GM19324 (cell line): ENCODE measurements around the gene RNF138.
A peak's percentile ranks its signal among the peaks of the same experiment; 100 is the strongest.
"Not testable (repeated sequence)": the region's sequence is repeated elsewhere in the genome, so short reads cannot be mapped to it uniquely, and the experiment has no call there.

Experiments used
- ATAC-seq: cut with Tn5 transposase; IDR thresholded peaks from one replicate; pipeline ENCODE4 v1.9.1; 2021; ENCODE audit warnings: mild to moderate bottlenecking, moderate library complexity; ENCODE audit not compliant: unreplicated experiment, low FRiP score

Gene RNF138, protein sequence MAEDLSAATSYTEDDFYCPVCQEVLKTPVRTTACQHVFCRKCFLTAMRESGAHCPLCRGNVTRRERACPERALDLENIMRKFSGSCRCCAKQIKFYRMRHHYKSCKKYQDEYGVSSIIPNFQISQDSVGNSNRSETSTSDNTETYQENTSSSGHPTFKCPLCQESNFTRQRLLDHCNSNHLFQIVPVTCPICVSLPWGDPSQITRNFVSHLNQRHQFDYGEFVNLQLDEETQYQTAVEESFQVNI

DNA sequence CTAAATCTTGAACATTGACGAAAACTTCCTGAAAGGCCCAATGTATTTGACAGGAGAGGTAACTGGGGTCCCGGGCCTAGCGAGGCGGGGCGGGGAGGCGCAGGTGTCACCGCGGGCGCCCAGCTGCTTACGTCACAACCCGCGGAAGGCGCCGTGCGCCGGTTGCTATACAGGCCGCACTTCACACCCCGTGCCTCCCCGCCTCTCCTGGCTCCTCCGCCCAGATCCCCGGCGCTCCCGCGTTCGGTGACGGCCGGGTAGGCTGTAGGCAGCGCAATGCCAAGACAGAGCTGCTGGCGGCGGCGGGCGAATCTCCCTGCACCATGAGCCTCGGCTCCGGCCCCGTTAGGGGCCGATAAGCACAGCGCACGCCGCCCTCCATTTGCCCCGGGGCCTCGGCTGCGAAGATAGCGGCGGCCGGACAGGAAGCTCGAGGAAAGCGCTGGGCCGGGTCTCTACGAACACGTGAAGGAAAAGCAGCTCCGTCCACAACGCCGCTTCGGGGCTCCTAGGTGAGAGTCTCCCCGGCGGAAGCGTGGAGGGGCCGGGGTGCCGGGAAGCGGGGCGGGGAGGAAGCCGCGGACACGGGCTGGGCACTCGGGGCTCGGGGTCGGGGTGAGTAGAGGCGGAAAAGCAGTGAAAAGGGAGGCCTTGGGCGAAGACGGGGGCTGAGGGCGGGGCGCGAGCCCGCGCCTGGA lies at the start of gene RNF138:
Gene RNF138 (plus strand): TSS at position 151 of the 698 bp plus-strand sequence. CDS start 903 bp downstream, outside the sequence.
- peak; percentile 63 for ATAC-seq

DNA sequence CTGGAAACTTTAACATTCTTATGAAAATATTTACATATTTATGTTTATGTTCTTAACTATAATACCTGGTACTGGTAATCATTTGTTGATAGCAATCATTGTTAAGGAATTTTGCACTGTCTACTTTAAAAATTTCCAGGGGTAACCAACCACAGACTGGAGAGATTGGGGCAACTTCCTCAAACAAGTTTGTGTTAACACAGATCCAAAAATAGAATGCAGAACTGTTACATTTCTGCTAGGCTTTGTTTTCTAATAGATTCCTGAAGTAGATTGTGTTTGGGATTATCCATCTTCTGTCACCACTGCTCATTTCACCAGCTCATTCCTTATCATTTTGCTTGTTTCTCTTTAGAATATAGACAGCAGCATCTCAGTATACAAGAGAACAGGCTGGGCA lies 49.3 kb upstream of the RNF138 start:
- ATAC-seq: no peak

DNA sequence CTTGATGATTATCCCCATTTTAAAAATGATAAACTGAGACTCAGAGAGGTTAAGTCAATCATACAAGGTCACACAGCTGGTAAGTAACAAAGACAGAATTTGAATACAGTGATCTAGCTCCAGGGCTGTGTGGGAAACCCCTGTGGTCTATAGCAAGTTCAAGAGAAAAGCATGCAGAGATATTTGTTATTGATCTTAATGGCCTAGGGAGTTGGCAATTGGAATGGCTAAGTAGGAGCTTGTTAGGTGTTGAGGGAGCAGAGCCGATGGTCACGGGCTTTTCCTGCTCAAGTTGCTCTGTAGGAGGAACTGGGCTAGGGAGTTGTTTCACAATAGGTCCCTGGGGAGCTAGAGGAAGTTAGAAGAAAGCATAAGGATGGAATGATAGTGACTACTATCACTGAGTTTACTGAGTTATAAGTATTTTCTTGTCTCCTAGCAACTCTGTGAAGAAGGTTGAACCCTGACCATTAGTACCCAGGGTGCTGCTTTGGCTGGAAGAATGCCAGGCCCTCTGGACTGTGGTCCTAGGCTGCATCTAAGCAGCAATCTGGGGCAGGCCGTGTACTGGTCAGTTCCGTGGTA lies 43.1 kb upstream of the RNF138 start:
- no peak for ATAC-seq

DNA sequence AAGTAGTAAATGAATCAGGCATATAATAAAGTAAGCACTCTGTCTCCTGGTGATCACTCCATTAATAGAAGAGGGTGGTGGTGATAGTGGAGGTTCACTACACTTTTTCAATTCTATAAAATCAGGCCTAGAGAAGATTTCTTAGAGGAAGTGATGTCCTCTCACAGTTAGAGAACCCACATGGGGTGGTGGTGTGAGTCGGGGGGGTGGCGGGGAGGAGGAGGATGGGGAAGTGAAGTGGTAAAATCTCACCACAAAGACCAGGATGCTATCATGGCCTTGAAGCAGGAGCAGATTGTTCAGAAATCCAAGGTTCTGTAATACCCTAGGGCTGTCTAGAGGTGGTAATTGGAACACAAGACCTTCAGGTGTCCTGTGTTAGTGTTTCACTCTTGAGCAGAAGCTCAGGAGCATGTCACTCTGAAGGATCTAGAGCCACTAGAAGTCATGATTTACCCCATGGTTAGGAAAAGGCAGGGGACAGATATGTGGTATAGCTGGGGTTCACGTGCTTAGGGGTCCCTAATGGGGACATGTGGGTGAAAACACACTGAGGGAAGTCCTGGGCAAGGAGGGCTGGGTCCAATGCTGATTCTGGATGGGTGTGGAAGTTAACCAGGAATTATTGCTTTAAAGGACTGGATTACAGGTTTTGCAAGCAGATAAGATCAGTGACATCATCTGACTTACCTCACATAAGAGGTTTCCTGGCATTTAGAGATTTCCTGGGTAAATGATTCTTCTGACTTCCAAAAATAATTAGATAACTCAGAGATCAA lies 42.1 kb upstream of the RNF138 start:
- ATAC-seq: no peak

DNA sequence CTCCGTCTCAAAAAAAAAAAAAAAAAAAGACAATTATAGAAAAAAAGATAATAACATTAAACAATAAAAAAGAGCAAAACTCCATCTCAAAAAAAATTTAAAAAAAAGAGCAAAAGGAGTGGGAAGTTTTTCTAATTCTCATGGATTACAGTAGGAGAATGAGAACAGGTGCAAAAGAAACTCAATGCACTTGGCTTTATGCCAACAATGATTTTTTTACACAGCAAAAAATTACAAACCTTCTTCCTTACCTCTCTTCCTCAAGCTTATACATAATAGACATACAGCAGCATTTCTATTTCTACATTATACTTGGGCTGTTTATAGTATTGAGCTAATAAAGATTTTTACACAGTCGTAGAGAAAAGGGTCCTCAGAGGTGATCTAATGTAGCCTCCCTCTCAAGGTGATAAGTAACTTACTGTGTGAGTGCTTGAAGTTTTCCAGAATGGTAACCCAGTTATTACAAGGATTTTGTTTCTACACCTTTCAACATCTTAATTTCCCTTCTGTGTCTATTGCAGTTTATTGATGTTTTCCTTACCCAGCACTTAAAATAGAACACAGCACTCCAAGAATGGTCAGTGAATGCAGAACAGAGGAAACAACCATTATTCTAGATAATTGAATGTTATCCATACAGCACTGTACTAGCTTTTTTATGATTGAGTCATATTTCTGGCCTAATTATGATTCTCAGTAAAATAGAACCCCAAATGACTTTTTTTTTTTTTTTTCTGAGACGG lies 34.9 kb upstream of the RNF138 start:
- ATAC-seq: no peak

DNA sequence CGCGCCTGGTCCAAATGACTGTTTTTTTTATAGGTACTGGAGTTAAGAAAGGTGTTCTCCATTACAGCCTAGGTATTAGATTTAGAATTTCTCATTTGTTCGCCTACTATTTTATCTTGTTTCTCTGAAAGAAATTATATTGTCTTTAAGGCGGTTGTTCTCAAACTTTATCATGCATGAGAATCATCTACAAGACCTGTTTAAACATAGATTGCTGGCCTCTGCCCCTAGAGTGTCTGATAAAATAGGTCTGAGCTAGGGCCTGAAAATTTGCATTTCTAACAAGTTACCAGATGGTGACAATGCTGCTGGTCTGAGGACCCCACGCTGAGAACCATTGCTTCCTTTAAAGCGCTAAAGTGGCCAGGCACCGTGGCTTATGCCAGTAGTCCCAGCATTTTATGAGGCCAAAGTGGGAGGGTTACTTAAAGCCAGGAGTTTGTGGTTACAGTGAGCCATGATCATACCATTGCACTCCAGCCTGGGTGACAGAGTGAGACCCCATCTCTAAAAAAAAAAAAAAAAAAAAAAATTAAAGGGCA lies 34.0 kb upstream of the RNF138 start:
- ATAC-seq: no peak

DNA sequence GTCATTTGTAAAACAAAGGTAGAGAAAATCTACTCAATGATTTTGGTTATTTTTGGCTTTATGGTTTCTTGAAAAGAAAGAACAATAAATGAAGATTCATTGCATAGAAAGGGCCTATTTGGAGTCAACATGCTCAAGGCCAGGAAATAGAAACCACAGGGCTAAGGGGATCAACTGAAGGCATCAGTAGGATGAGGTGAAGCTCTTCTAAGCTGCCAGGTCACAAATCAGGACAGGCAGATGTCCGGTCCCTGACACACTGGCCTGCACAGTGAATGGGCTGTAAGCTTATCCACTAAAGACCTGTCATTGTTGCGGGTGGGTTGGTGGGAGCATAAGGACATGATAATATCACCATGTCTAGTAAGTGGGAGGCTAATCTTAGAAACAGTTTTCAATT lies 31.6 kb upstream of the RNF138 start:
- no peak for ATAC-seq

DNA sequence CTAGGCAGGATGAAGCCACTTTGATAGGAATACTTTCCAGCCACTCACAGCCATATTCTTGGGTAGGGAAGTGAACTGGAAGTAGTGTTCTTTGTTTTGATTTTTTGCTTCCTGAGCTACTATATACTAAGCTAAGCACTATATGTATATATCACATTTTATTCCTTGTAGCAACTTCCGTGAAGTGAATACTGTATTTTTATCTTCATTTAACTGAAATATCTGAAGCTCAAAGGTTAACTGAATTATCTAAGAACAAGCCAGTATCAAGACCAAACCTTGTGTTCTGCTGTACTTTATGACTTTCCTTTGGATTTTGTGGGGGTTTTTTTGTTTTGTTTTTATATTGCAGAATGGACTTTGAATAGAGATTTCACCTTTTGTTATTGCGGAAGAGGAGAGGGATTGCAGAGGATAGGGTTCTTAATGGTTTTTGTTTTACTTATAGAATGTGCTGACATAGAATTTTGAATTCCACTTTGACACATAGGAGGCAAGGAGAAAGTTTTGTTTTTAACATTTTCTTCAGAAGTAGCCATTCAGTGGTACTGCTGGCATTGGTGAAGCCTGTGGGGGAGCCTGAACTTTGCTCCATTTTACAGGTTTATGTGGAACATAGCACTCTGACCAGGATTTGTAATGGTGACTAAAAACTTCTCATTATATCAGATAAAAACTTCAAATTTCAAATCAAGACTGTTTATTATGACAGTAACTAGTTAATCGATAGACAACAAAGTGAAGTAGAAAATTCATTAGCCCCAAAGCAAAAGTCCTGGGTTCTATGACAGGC lies 24.1 kb upstream of the RNF138 start:
- ATAC-seq: no peak

DNA sequence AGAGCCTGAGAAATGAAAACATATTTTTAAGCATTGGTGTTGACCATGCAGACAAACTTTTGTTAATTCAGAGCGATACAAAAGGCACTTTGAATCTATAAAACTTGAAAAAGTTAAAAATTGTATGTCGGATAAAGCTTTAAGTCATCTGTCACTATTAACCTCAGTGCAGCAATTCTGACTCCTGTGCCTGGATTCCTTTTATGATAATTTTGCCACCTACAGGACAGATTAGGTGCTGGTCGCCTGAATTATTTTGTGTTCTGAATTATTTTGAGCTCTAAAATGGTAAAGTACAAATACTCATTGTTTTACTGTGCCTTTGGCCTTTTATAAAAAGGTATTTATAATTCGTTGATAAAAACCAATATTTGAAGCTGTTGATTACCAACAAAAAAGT lies 19.4 kb upstream of the RNF138 start:
- ATAC-seq: no peak

DNA sequence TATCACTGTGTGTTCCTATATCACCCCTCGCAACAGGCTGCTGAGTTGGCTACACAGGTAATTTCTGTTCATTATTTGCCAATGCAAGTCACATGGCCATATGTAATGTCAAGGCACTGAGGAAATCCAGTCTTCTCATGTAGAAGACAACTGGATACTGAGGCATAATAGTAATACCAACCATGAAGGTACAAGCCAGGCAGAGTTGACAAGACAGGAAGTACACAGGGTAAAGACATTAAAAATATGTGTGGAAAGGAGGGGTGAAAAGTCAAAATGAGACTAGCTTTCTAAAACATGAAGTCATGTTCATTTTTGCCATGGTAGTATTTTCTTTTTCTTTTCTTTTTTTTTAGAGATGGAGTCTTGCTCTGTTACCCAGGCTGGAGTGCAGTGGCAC lies 17.5 kb upstream of the RNF138 start:
- ATAC-seq: no peak

DNA sequence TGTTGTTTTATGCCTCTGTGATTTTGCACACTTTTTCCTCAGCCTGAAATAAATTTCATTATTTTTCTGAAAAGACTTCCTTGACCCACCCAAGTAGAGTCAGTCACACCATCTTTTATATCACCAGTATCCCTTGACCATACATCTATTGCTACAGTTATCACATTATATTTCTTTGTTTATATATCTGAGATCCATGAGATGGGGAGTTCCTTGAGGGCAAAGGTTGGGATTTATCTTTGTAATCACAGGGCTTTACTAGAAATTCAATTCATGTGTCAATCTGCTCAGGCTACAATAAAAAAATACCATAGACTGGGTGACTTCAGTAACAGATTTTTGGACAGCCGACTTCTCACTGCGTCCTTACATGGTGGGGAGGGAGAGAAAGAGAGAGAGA lies 12.8 kb upstream of the RNF138 start:
- no peak for ATAC-seq

DNA sequence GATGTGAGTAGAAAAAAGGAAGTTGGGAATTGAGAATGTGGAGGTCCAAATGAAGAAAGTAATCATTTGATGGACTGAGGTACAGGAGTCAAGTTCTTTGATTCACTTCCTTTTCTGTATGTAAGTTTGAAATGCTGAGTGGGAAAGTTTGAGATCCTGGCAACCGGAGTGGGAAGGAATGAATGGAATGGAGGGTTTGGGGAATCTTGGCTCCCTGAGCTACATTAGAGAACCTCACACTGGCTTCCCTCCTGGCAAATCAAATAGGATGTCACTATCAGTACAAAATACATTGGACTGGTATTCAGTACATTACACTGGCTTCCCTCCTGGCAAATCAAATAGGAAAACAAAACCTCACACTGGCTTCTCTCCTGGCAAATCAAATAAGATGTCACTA lies 9.8 kb upstream of the RNF138 start:
- ATAC-seq: no peak

DNA sequence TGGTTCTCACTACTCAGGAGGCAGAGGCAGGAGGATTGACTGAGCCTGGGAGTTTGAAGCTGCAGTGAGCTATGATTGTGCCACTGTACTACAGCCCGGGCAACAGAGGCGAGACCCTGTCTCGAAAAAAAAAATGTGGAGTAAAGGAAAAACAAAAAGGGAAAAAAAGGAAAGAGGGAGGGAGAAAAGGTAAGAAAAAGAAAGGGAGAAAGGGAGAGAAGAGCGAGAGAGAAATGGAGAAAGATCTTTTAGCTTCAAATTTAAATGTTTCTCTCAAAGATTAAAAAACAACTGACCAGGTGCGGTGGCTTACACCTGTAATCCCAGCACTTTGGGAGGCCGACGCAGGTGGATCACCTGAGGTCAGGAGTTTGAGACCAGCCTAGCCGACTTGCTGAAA lies 7.9 kb upstream of the RNF138 start:
- ATAC-seq: no peak

DNA sequence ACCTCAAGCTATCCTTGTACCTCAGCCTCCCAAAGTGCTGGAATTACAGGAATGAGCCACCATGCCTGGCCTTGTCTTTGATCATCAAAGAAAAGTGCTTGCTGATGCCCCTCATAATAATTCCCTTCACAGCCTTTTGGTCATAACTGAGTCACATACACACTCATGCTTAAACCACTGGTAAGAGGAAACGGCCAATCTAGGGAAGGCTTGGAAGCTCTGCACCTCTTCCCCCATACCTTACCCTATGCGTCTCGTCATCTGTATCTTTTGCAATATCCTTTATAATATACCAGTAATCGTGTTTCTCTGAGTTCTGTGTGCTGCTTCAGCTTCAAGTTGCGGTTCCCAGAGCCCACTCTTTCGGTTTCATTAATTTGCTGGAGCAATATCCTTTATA lies 4.8 kb upstream of the RNF138 start:
- no peak for ATAC-seq

DNA sequence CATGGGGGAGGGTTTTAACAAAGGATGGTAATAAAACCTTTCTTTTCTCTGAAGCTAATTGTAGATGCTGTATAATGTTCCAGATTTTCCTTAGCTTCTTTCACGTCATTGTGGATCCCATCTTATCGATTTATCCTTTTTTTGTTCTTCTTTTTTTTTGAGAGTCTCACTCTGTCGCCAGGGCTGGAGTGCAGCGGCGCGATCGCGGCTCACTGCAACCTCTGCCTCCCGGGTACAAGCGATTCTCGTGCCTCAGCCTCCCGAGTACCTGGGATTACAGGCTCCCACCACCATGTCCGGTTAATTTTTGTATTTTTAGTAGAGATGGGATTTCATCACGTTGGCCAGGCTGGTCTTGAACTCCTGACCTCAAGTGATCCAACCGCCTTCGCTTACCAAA lies 843 bp upstream of the RNF138 start:
- not testable (repeated sequence) for ATAC-seq

DNA sequence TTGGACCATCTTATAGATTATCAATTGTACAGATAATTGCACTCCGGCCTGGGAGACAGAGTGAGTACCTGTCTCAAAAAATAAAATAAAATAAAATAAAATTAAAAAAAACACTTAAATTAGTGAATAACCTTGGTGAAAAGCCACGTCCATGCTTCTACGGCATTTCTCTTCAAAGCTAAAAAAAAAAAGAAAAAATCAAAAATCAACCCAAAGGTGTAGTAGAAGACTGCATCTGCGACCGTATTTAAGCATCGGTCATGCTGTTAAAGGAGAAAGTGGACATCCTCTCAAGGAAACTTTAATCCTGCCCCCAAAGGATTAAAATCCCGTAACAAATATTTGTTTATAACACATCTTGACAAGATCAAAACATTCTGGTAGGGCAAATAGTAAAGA lies 350 bp upstream of the RNF138 start:
- ATAC-seq: no peak

DNA sequence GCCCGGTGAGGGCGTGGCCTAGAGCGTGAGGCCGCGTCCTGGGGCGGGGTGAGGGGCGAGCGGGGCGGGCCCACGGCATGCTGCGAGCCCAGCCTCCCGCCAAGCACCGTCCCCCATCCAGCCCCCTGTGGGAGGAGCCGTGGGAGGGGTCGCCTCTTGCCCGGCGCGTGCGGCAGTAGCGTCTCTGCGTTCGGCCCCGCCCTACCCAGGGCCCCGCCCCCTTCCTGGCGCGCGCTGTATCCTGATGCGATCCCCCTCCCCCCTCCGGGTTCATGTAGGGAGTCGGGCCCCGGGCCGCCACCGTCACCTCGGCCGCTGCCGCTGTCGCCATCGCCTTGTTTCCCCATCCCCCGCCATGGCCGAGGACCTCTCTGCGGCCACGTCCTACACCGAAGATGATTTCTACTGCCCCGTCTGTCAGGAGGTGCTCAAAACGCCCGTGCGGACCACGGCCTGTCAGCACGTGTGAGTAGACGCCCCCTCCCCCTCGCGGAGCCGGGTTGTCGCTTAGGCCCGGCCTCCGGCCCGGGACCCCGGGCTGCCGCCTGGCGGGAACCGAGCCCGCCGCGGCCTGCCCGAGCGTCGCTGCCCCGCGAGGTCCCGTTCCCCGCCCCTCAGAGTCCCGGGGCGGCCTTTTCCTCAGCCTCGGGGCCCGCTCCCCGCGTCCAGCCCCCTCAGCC lies 888 bp downstream of the RNF138 start:
- peak; percentile 88 for ATAC-seq

DNA sequence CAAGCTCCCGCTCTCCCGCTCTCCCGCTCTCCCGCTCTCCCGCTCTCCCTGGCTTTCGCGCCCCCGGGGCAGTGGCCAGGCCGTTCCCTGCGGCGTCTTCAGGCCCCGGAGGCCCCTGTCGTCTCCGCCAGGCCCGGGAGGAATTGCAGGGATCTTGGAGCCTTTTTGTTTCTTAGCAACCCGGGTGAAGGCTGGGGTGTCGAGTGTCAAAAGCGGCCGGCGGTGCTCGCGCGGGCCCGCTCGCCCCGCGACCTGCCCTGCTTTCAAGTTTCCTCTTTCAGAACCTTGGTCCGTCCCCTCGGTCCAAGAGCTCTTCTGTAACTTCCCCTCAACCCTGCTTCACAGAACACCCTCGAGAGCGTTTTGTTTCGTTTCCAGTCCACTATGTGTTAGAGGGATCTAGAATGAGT lies 1.4 kb downstream of the RNF138 start:
- peak; percentile 42 for ATAC-seq

DNA sequence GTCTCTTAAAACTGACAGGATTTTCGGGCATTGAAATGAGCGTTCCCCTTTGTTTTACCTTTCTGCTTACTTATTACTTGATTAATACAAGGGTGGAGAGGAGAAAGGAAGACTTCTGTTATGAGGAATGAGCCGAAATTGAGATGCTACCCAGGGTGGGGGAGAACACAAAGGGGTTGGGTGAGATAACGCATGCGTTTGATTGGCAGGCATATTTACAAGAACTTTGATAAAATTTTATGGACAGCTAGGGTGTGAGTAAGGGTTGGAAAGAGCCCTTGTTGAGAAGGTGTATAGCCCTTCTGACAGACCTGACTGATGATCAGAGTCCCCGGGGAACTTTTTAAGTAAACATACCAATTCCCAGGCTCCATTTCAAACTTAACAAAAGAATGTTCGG lies 1.8 kb downstream of the RNF138 start:
- peak; percentile 0 for ATAC-seq
